ENCODE results near the gene CELF2. TPM values are rescaled to one million over a fixed set of nuclear protein-coding genes. Genes with fewer than 3 reads are reported as not detected.
"Not testable (repeated sequence)": the region's sequence is repeated elsewhere in the genome, so short reads cannot be mapped to it uniquely, and the experiment has no call there.

Gene CELF2
- polyA plus RNA-seq, 1 donor from 2014 or later = 142 TPM

- Mint-ChIP-seq H3K27ac (peak overlapping the region in 2 of 3 donors; percentile 67 to 81), H3K9me3 (peaks cover 0 to 2% (median 0%) of the 10 kb centered on the region in 3 donors), H3K36me3 (no peaks in the 10 kb centered on the region), H3K4me3 (no peak overlapping the region), H3K4me1 (peaks cover 16 to 34% (median 21%) of the 10 kb centered on the region in 3 donors), H3K27me3 (no peaks in the 10 kb centered on the region)
These were observed 321.3 kb downstream of the CELF2 start for GRCh38 chr10:11339013-11339412.

DNA sequence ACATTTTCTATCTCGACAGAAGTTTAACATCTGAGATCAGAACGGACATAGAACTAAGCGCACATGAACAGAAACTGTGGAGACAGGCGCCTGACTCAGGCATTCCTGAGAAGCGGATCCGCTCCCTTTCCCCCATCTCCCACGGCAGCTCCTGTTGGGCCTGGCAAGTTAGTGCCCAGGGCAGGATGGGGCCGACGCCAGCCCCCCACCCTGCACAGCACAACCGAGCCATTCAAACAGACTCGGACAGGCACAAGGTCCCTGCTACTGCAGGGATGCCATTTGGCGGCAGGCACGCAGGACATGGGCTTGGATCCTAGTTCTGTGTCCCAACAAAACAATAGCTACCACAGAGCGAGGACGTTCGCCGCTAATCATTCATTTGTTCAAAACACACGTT is 322.0 kb downstream of the CELF2 start:
- Mint-ChIP-seq H3K27ac (peak overlapping the region in 2 of 3 donors; percentile 19 to 67), H3K27me3 (no peaks in the 10 kb centered on the region), H3K9me3 (peaks cover 0 to 2% (median 0%) of the 10 kb centered on the region in 3 donors), H3K4me3 (no peak overlapping the region), H3K4me1 (peaks cover 13 to 28% (median 15%) of the 10 kb centered on the region in 3 donors), H3K36me3 (no peaks in the 10 kb centered on the region)

GRCh38 chr10:11341283-11341960 is 323.8 kb downstream of the CELF2 start:
- Mint-ChIP-seq H3K4me3 (no peak overlapping the region), H3K9me3 (peaks cover 0 to 2% (median 0%) of the 10 kb centered on the region in 3 donors), H3K27me3 (no peaks in the 10 kb centered on the region), H3K36me3 (no peaks in the 10 kb centered on the region), H3K4me1 (peaks cover 9 to 19% (median 14%) of the 10 kb centered on the region in 3 donors), H3K27ac (peak overlapping the region in 1 of 3 donors; percentile 1)

DNA sequence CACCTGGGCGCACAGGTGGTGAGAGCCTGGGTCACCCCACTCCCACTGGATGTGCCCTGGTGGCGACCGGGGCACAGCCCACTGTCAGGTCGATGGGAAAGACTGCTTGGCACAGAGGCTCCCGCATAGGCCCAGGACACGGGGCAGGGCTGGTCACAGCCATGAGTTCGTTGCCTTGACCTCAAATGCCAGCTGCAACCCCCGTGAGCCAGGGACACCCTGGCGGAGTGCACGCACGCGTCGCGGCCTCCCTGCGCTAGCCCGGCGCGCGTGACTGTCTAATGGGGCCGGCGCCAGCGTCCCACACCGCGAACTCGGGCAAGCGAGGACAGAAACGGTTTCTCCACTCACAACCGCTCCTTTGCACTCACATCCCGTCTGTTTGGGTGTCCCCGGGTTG is 326.4 kb downstream of the CELF2 start:
- Mint-ChIP-seq H3K27me3 (peaks cover 3% of the 10 kb centered on the region), H3K36me3 (no peaks in the 10 kb centered on the region), H3K27ac (no peak overlapping the region), H3K9me3 (peaks cover 2 to 5% (median 2%) of the 10 kb centered on the region in 3 donors), H3K4me1 (peaks cover 8 to 19% (median 13%) of the 10 kb centered on the region in 3 donors), H3K4me3 (no peak overlapping the region)

- H3K36me3 Mint-ChIP-seq = no peaks in the 10 kb centered on the region
- peak overlapping the region in 1 of 4 donors; percentile 65 for H3K4me3 Mint-ChIP-seq
- H3K27me3 Mint-ChIP-seq = peaks cover 3% of the 10 kb centered on the region
- no peak overlapping the region for H3K27ac Mint-ChIP-seq
- peaks cover 2 to 5% (median 2%) of the 10 kb centered on the region in 3 donors for H3K9me3 Mint-ChIP-seq
- H3K4me1 Mint-ChIP-seq = peaks cover 8 to 19% (median 13%) of the 10 kb centered on the region in 3 donors
These were observed 326.9 kb downstream of the CELF2 start for GRCh38 chr10:11344550-11344949.

- Mint-ChIP-seq H3K36me3 (no peaks in the 10 kb centered on the region), H3K4me3 (no peak overlapping the region), H3K27ac (peak overlapping the region in 1 of 3 donors; percentile 67), H3K4me1 (peaks cover 8 to 19% (median 13%) of the 10 kb centered on the region in 3 donors), H3K9me3 (peaks cover 2 to 5% (median 2%) of the 10 kb centered on the region in 3 donors), H3K27me3 (peaks cover 3% of the 10 kb centered on the region)
These were observed 327.8 kb downstream of the CELF2 start for GRCh38 chr10:11345224-11346054.

DNA sequence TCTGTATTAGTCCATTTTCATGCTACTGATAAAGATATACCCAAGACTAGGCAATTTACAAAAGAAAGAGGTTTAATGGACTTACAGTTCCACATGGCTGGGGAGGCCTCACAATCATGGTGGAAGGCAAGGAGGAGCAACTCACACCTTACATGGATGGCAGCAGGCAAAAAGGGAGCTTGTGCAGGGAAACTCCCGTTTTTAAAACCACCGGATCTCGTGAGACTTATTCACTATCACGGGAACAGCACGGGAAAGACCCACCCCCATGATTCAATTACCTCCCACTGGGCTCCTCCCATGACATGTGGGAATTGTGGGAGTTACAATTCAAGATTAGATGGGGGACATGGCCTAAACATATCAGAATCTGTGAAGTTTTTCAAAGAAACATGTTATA is 329.9 kb downstream of the CELF2 start:
- not testable (repeated sequence) for H3K4me3 Mint-ChIP-seq, H3K27me3 Mint-ChIP-seq, H3K27ac Mint-ChIP-seq, H3K36me3 Mint-ChIP-seq, H3K9me3 Mint-ChIP-seq
- H3K4me1 Mint-ChIP-seq = peaks cover 8 to 19% (median 10%) of the 10 kb centered on the region in 3 donors

DNA sequence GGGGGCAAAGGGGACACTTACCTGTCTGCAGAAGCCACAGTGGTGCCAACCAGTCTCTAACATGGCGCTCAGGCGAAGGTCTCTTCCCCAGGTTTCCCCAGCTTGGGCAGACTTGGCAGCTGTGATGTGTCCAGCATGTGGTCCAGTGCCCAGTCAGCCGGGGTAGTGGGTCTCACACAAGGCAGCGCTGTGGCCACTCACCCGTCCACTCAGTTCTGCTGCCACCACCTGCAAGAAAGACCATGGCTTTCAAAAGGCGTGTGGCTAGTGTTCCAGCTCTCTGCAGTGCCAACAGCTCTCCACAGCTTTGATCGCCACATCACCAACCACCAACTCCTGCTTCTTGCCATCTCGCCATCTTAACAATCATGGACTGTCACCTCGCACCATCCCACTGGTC is 334.1 kb downstream of the CELF2 start:
- no peaks in the 10 kb centered on the region for H3K4me1 Mint-ChIP-seq
- no peak overlapping the region for H3K4me3 Mint-ChIP-seq
- peaks cover 8% of the 10 kb centered on the region for H3K27me3 Mint-ChIP-seq
- no peak overlapping the region for H3K27ac Mint-ChIP-seq
- peaks cover 3% of the 10 kb centered on the region for H3K36me3 Mint-ChIP-seq
- peaks cover 0 to 5% (median 2%) of the 10 kb centered on the region in 3 donors for H3K9me3 Mint-ChIP-seq

DNA sequence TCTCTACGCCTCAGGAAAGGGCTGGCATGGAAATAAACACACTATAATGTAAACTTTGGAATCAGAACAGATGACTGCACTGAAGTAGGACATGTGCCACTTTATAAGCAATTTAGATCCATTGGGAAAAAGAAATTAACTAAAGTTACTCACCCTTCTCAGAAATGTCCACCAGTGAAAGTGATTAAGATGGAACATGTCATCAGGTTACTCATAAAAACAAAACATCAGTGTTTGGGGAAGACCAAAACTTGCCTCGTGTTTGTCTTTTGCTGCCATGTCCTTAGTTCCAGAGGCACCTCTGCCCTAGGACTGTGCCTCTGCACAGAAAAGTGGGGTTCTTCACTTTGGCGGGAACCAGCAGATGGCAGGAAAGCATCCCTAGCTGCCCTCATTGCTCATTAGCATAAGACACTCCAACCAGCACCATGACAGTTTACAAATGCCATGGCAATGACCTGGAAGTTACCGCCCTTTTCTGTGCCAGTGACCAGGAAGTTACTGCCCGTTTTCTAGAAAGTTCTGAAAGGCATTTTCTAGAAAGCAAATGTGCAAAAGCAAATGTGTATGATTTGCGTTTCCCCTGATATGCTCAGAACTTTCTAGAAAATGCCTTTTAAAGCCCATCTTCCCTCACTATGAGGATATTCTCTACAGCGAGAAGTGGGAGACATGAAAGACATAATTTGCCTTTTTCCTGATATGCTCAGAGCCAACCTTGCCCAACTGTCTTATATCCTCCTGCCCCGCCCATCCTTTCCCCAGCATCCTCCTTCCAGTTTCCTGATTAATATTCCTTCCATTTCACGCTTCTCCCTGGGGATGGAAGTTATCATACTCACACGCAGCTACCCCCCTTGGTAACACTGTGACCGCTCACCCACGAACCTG is 335.6 kb downstream of the CELF2 start:
- Mint-ChIP-seq H3K4me3 (no peak overlapping the region), H3K36me3 (peaks cover 3% of the 10 kb centered on the region), H3K4me1 (no peaks in the 10 kb centered on the region), H3K27ac (peak overlapping the region in 1 of 3 donors; percentile 47), H3K9me3 (no peaks in the 10 kb centered on the region), H3K27me3 (peaks cover 8% of the 10 kb centered on the region)

DNA sequence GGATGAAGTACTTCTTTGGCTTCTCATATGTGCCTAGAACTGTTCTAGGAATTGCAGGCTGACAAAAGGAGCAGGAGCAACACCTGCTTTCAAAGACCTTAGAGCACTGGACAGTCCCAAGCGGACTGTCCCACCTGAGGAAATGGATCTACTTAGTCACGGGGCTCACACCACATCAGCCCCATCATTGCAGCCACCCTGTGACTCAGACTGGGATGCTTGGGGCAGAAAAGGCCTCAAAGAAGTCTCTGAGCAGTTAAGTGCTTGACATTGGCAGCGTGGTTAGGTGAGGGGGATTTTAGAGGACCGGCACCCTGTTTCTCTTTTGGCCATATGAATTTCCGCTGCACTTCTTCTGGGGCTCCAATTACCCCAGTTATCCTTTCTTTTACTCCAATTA is 337.2 kb downstream of the CELF2 start:
- peaks cover 5% of the 10 kb centered on the region for H3K27me3 Mint-ChIP-seq
- H3K9me3 Mint-ChIP-seq = peaks cover 0 to 4% (median 0%) of the 10 kb centered on the region in 3 donors
- H3K4me3 Mint-ChIP-seq = no peak overlapping the region
- no peak overlapping the region for H3K27ac Mint-ChIP-seq
- H3K4me1 Mint-ChIP-seq = no peaks in the 10 kb centered on the region
- peaks cover 5% of the 10 kb centered on the region for H3K36me3 Mint-ChIP-seq

DNA sequence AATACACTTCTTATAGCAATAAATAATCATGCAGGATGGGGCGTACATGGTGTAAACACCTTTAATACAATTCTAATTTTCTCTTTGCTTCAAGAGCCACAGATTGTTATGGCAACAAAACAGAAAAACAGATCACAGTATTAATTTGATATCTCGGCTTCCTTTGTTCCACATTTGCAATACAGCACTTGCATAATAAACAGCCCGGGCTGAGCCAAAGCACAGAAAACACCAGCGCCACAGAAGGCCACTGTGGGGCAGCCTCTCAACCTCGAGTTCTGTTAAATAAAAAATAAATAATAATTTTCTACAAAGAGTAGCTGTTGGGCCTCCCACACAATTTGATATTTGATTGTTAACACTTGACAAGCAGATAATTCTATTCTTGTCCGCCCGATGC is 337.9 kb downstream of the CELF2 start:
- H3K27me3 Mint-ChIP-seq = peaks cover 5% of the 10 kb centered on the region
- no peaks in the 10 kb centered on the region for H3K4me1 Mint-ChIP-seq
- no peak overlapping the region for H3K27ac Mint-ChIP-seq
- no peak overlapping the region for H3K4me3 Mint-ChIP-seq
- peaks cover 5% of the 10 kb centered on the region for H3K36me3 Mint-ChIP-seq
- H3K9me3 Mint-ChIP-seq = peaks cover 0 to 4% (median 0%) of the 10 kb centered on the region in 3 donors

DNA sequence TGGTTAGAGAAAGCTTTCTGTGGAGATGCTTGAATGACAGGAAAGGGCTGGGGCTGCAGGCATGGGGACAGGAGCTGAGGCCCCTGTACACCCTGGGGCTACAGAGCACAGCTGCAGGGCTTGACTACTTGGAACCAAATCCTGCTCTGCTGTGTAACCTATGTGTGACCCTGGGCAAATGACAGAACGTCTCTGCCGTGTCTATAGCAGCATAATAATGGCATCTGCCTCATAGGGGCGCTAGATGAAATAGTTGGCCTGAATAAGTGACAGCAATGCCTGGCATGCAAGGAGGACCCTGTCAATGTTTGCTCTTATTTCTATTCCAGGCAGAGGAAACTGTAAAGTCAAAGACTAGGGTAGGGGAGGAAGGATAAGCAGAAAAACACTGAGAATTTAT is 339.8 kb downstream of the CELF2 start:
- H3K4me3 Mint-ChIP-seq = no peak overlapping the region
- H3K27ac Mint-ChIP-seq = peak overlapping the region in 1 of 3 donors; percentile 32
- H3K36me3 Mint-ChIP-seq = peaks cover 4% of the 10 kb centered on the region
- no peaks in the 10 kb centered on the region for H3K27me3 Mint-ChIP-seq
- H3K9me3 Mint-ChIP-seq = peaks cover 0 to 4% (median 0%) of the 10 kb centered on the region in 3 donors
- no peaks in the 10 kb centered on the region for H3K4me1 Mint-ChIP-seq

DNA sequence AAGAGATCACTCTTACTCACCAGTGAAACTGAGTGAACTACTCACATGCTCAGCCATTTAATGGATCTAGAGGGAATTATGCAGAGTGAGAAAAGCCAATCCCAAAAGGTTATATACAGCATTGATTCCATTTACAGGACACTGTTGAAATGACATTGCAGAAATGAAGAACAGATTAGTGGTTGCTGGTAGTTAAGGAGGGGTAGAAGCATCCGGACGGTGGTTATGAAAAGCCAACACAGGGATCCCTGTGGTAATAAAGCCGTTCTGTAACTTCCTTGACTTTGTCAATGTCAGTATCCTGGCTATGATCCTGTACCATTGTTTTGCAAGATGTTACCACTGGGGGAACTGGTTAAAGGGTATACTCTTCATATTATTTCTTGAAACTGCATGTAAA is 340.3 kb downstream of the CELF2 start:
- H3K9me3 Mint-ChIP-seq = peaks cover 0 to 4% (median 0%) of the 10 kb centered on the region in 3 donors
- peaks cover 4% of the 10 kb centered on the region for H3K36me3 Mint-ChIP-seq
- no peaks in the 10 kb centered on the region for H3K27me3 Mint-ChIP-seq
- H3K27ac Mint-ChIP-seq = no peak overlapping the region
- no peak overlapping the region for H3K4me3 Mint-ChIP-seq
- H3K4me1 Mint-ChIP-seq = no peaks in the 10 kb centered on the region

DNA sequence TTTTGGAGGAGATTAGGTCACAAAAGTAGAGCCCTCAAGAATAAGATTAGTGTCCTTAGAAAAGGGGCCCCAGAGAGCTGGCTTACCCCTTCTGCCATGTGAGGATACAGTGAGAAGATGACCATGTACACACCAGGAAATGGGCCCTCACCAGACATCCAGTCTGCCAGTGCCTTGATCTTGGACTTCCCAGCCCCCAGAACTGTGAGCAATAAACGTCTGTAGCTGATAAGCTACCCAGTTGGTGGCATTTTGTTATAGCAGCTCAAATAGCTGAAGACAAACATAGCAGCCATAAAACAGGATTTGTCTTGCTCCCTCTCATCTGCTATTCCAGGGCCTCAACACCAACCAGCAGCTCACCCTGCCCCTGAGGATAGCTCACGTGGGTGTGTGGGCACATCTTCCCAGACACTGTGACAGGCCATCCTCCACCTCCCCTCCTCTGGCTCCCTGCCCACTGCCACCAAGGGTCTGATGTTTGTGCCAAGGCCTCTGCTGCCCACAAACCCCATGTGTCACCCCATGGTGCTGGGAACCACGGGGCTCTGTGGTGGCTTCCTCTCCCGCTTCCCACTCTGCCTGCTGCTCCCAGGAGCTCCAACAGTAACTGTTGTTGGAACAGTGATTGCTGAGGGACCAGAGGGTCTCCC is 341.4 kb downstream of the CELF2 start:
- no peak overlapping the region for H3K27ac Mint-ChIP-seq
- H3K4me1 Mint-ChIP-seq = no peaks in the 10 kb centered on the region
- peak overlapping the region in 1 of 4 donors; percentile 1 for H3K4me3 Mint-ChIP-seq
- peaks cover 2% of the 10 kb centered on the region for H3K36me3 Mint-ChIP-seq
- no peaks in the 10 kb centered on the region for H3K27me3 Mint-ChIP-seq
- H3K9me3 Mint-ChIP-seq = peaks cover 0 to 4% (median 0%) of the 10 kb centered on the region in 3 donors

Data from IgD-negative memory B cell (primary cell).